ENCODE data around the gene PYROXD2. TPM values are rescaled to one million over a fixed set of nuclear protein-coding genes. Genes with fewer than 3 reads are reported as not detected.

The PYROXD2 gene
- total and polyA plus RNA-seq, 2 experiments from 2014 or later: 1.3 to 2.6 TPM

DNA sequence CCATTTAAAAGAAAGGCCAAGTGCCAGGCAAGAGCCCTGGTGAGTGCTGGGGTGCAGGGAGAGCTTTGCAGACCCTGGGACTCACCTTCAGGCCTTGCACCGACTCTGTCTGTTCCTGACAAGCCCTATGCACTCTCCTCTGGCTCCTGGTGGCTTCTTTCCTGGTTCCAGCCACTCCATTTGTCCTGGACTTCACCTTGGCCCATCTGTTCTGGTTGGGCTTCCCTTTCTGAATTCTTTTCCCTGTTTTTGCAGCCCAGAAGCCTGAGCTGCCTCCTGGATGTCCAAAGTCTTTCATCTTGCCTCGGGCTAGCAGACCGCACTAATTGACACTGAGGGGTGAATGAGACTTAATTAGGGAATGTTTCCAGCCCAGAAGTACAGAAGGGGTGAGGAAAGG lies 60.5 kb downstream of the PYROXD2 start (continued):
- TF ChIP-seq ZNF462 (CRISPR knock-in tag; IDR thresholded peaks at IDR 0.05): no peak
- TF ChIP-seq EZH2 (IDR thresholded peaks at IDR 0.05; ENCODE audit: low read depth, unreplicated experiment): no peak

- H3K9me3 Mint-ChIP-seq: peaks cover 6% of the 10 kb centered on the region
- no peaks in the 10 kb centered on the region for H3K79me2 ChIP-seq (replicated peaks; ENCODE audit: insufficient read depth)
- H3K27me3 Mint-ChIP-seq (ENCODE audit: insufficient read depth, low read depth, poor library complexity): peaks cover 12% of the 10 kb centered on the region
- TF ChIP-seq, protein P1, sequence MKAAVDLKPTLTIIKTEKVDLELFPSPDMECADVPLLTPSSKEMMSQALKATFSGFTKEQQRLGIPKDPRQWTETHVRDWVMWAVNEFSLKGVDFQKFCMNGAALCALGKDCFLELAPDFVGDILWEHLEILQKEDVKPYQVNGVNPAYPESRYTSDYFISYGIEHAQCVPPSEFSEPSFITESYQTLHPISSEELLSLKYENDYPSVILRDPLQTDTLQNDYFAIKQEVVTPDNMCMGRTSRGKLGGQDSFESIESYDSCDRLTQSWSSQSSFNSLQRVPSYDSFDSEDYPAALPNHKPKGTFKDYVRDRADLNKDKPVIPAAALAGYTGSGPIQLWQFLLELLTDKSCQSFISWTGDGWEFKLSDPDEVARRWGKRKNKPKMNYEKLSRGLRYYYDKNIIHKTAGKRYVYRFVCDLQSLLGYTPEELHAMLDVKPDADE (IDR thresholded peaks at IDR 0.05): no peak
- TF ChIP-seq ZNF114 (CRISPR knock-in tag; IDR thresholded peaks at IDR 0.05) (no peak), POLR2AphosphoS5 (IDR thresholded peaks at IDR 0.05; ENCODE audit: low read depth) (no peak), JUNB (IDR thresholded peaks at IDR 0.05; ENCODE audit: unreplicated experiment) (no peak), STAT1 (IDR thresholded peaks at IDR 0.05; ENCODE audit: unreplicated experiment) (no peak), CREB1 (CRISPR knock-in tag; IDR thresholded peaks at IDR 0.05; ENCODE audit: low read depth) (no peak), REST (IDR thresholded peaks at IDR 0.05; ENCODE audit: unreplicated experiment) (no peak)
Observed at GRCh38 chr10:98353170-98353569, 61.8 kb downstream of the PYROXD2 start.

More at GRCh38 chr10:98353170-98353569, 61.8 kb downstream of the PYROXD2 start:
- no peak for ATAC-seq
- H3K4me3 Mint-ChIP-seq: no peak overlapping the region
- peaks cover 4% of the 10 kb centered on the region; the same call in 1 of the 3 replicates for H3K36me3 Mint-ChIP-seq (ENCODE audit: low read depth)
- Histone ChIP-seq H3K4me3 (no peak overlapping the region), H3K27ac (ENCODE audit: low read depth) (no peak overlapping the region), H4K20me1 (replicated peaks; ENCODE audit: insufficient read depth) (no peaks in the 10 kb centered on the region), H3K9me2 (ENCODE audit: insufficient read depth) (no peaks in the 10 kb centered on the region), H3K4me1 (ENCODE audit: insufficient read depth) (no peaks in the 10 kb centered on the region), H3K36me3 (ENCODE audit: insufficient read depth) (no peaks in the 10 kb centered on the region), H3K27me3 (ENCODE audit: insufficient read depth) (no peaks in the 10 kb centered on the region), H3K4me2 (no peak overlapping the region), H2AFZ (no peak overlapping the region), H3F3A (replicated peaks; ENCODE audit: low read depth) (no peaks in the 10 kb centered on the region)
- H3K27ac Mint-ChIP-seq: no peak overlapping the region
- H3K4me1 Mint-ChIP-seq: peaks cover 15% of the 10 kb centered on the region
- no peak for DNase-seq (ENCODE audit: low spot score)
